H9 (cell line): ENCODE measurements around the gene TMEM185B. TPM values are rescaled to one million over a fixed set of nuclear protein-coding genes. Genes with fewer than 3 reads are reported as not detected.

ENCODE experiments used
- DNase-seq: peaks from one replicate; pipeline ENCODE4 v3.0.0-alpha.2; 2017
- H2AFZ ChIP-seq: one replicate; pipeline ENCODE4 v1.6.1; 2013; ENCODE audit warnings: mild to moderate bottlenecking, low read length, control low read depth, moderate library complexity
- H2AK5ac ChIP-seq: 2 replicates; pipeline ENCODE4 v1.6.1; 2013; ENCODE audit warnings: low read length, control low read depth, mixed read lengths; ENCODE audit not compliant: insufficient read length
- H2BK120ac ChIP-seq: one replicate; pipeline ENCODE4 v1.6.1; 2013; ENCODE audit warnings: low read depth, mild to moderate bottlenecking, low read length, control low read depth, inconsistent platforms; ENCODE audit not compliant: poor library complexity, severe bottlenecking
- H2BK12ac ChIP-seq: 2 replicates; pipeline ENCODE4 v1.6.1; 2013; ENCODE audit warnings: low read length, control low read depth, mixed read lengths, low read depth; ENCODE audit not compliant: insufficient read length
- H2BK15ac ChIP-seq: 2 replicates; pipeline ENCODE4 v1.6.1; 2013; ENCODE audit warnings: low read depth, low read length, control low read depth
- H2BK20ac ChIP-seq: one replicate; pipeline ENCODE4 v1.6.1; 2013; ENCODE audit warnings: low read depth, mild to moderate bottlenecking, low read length, control low read depth, inconsistent platforms; ENCODE audit not compliant: poor library complexity, severe bottlenecking
- H2BK5ac ChIP-seq: 2 replicates; pipeline ENCODE4 v1.6.1; 2013; ENCODE audit warnings: low read length, control low read depth, mixed read lengths; ENCODE audit not compliant: insufficient read length
- H3K14ac ChIP-seq: 2 replicates; pipeline ENCODE4 v1.6.1; 2013; ENCODE audit warnings: low read length, control low read depth; ENCODE audit not compliant: insufficient read depth
- H3K18ac ChIP-seq: 2 replicates; pipeline ENCODE4 v1.6.1; 2013; ENCODE audit warnings: low read depth, mild to moderate bottlenecking, mixed read lengths, low read length, control low read depth; ENCODE audit not compliant: insufficient read length
- H3K23ac ChIP-seq: 2 replicates; pipeline ENCODE4 v1.6.1; 2013; ENCODE audit warnings: low read length, control low read depth, mixed read lengths, low read depth; ENCODE audit not compliant: insufficient read length
- H3K23me2 ChIP-seq: 2 replicates; pipeline ENCODE4 v1.6.1; 2013; ENCODE audit warnings: low read depth, mild to moderate bottlenecking, mixed read lengths, low read length, control low read depth; ENCODE audit not compliant: insufficient read length, poor library complexity, severe bottlenecking
- H3K27ac ChIP-seq: 2 replicates; pipeline ENCODE4 v1.5.1; 2013; ENCODE audit warnings: low read length, control low read depth, mixed read lengths, low read depth; ENCODE audit not compliant: insufficient read length
- H3K27me3 ChIP-seq: 2 replicates; pipeline ENCODE4 v1.6.1; 2013; ENCODE audit warnings: low read length, control low read depth, inconsistent platforms; ENCODE audit not compliant: insufficient read depth
- H3K4ac ChIP-seq: 2 replicates; pipeline ENCODE4 v1.6.1; 2013; ENCODE audit warnings: low read depth, mild to moderate bottlenecking, control low read depth, inconsistent platforms, low read length, moderate library complexity
- H3K4me1 ChIP-seq: 2 replicates; pipeline ENCODE4 v1.6.1; 2013; ENCODE audit warnings: low read length, control low read depth, inconsistent platforms; ENCODE audit not compliant: insufficient read depth
- H3K4me2 ChIP-seq: 2 replicates; pipeline ENCODE4 v1.6.1; 2013; ENCODE audit warnings: low read length, control low read depth, mixed read lengths; ENCODE audit not compliant: insufficient read length, insufficient read depth
- H3K56ac ChIP-seq: 2 replicates; pipeline ENCODE4 v1.6.1; 2013; ENCODE audit warnings: low read depth, mild to moderate bottlenecking, mixed read lengths, low read length, control low read depth; ENCODE audit not compliant: insufficient read length
- H3K79me1 ChIP-seq: 2 replicates; pipeline ENCODE4 v1.6.1; 2013; ENCODE audit warnings: low read depth, mild to moderate bottlenecking, moderate library complexity, low read length, control low read depth, inconsistent platforms; ENCODE audit not compliant: insufficient read depth, poor library complexity, severe bottlenecking
- H3K79me2 ChIP-seq: 2 replicates; pipeline ENCODE4 v1.6.1; 2013; ENCODE audit warnings: low read length, control low read depth, inconsistent platforms; ENCODE audit not compliant: insufficient read depth
- H3K9ac ChIP-seq: 2 replicates; pipeline ENCODE4 v1.6.1; 2013; ENCODE audit warnings: low read length, control low read depth, mixed read lengths; ENCODE audit not compliant: insufficient read length; ENCODE audit errors: extremely low read depth
- H3K9me3 ChIP-seq: one replicate; pipeline ENCODE4 v1.6.1; 2013; ENCODE audit warnings: low read depth, low read length, inconsistent platforms; ENCODE audit not compliant: control insufficient read depth
- H3T11ph ChIP-seq: one replicate; pipeline ENCODE4 v1.6.1; 2013; ENCODE audit warnings: mild to moderate bottlenecking, low read length, control low read depth, inconsistent platforms
- H4K20me1 ChIP-seq: one replicate; pipeline ENCODE4 v1.6.1; 2013; ENCODE audit not compliant: control insufficient read depth, insufficient read length, insufficient read depth
- H4K5ac ChIP-seq: 2 replicates; pipeline ENCODE4 v1.6.1; 2013; ENCODE audit warnings: low read depth, mild to moderate bottlenecking, mixed read lengths, low read length, control low read depth; ENCODE audit not compliant: insufficient read length
- H4K8ac ChIP-seq: replicated peaks from 2 replicates; pipeline ENCODE4 v1.6.1; 2013; ENCODE audit warnings: low read length, control low read depth, mixed read lengths, low read depth; ENCODE audit not compliant: insufficient read length
- H4K91ac ChIP-seq: 2 replicates; pipeline ENCODE4 v1.6.1; 2013; ENCODE audit warnings: low read depth, mild to moderate bottlenecking, moderate library complexity, mixed read lengths, low read length, control low read depth; ENCODE audit not compliant: insufficient read length
- H3K27ac Mint-ChIP-seq, 3 experiments: 2 replicates in 2 of 3; 3 replicates in 1 of 3; pipeline ENCODE4 v1.8.0; 2020 to 2021; ENCODE audit warnings: mixed read lengths in 3 of 3, mild to moderate bottlenecking in 1 of 3, moderate library complexity in 1 of 3
- H3K27me3 Mint-ChIP-seq: 2 replicates; pipeline ENCODE4 v1.8.0; 2021; ENCODE audit warnings: low read depth, mild to moderate bottlenecking, moderate library complexity, mixed read lengths
- H3K36me3 Mint-ChIP-seq, 3 experiments: 2 replicates in 2 of 3; 3 replicates in 1 of 3; pipeline ENCODE4 v1.8.0; 2020 to 2021; ENCODE audit warnings: low read depth in 3 of 3, mixed read lengths in 3 of 3; ENCODE audit not compliant: insufficient read depth in 1 of 3
- H3K4me1 Mint-ChIP-seq, 2 experiments: 2 replicates each; pipeline ENCODE4 v1.8.0; 2020; ENCODE audit warnings: mixed read lengths in 2 of 2
- H3K4me3 Mint-ChIP-seq, 2 experiments: 2 replicates in 1 of 2; 3 replicates in 1 of 2; pipeline ENCODE4 v1.8.0; 2020 to 2021; ENCODE audit warnings: mild to moderate bottlenecking in 2 of 2, mixed read lengths in 2 of 2, moderate library complexity in 1 of 2
- H3K9me3 Mint-ChIP-seq, 2 experiments: 2 replicates in 1 of 2; 3 replicates in 1 of 2; pipeline ENCODE4 v1.8.0; 2020; ENCODE audit warnings: mild to moderate bottlenecking in 2 of 2, mixed read lengths in 2 of 2, moderate library complexity in 1 of 2
- WGBS: extraction: QIAGEN DNeasy Blood & Tissue Kit; methylation state at CpG from one replicate; pipeline ENCODE4 v1.1.7; 2013; ENCODE audit warnings: missing lambda C conversion rate, low lambda C conversion rate, mixed read lengths; ENCODE audit not compliant: insufficient read length; ENCODE audit errors: extremely low coverage; 5-methylcytosine and 5-hydroxymethylcytosine counted together
- total RNA-seq: library from RNA; stranded (reverse); gene quantifications from 2 replicates; pipeline ENCODE4 v1.2.1, GENCODE V29; 2021
- TF ChIP-seq, protein P1 (sequence below): fragments of 200-600 bp; sonication (generic); conservative IDR thresholded peaks from 3 replicates; pipeline ENCODE4 v1.8.0; 2021; ENCODE audit warnings: antibody characterized with exemption, mild to moderate bottlenecking

Gene TMEM185B
- total RNA-seq, 1 experiment from 2014 or later = 29.0 TPM

DNA sequence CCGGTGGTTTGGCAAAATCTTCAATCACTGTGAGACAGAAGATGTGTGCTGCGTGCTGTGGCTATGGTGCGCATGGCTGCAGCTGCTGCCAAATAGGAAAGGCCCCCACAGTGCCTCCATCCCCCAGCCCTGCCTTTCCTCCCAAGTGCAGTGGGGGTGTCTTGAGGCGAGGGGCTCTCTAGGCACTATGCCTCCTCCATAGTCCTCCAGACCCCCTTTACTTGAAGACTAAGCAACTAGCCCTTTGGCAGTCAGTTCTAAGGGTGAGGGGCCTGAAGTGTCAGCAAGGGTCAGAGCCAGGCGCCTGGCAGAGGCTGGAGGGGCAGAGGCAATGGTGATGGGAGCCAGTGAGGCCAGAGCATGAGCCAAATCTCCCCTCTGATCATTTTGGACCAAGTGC, 13.6 kb upstream of the TMEM185B start:
- Mint-ChIP-seq H3K27ac (no peak overlapping the region; a peak in 1 of 7 replicates), H3K9me3 (peaks cover 5 to 7% of the 10 kb centered on the region in 2 experiments; a peak in 2 of 5 replicates), H3K4me3 (no peak overlapping the region), H3K4me1 (peaks cover 33 to 36% of the 10 kb centered on the region in 2 experiments), H3K27me3 (peaks cover 17% of the 10 kb centered on the region), H3K36me3 (no peaks in the 10 kb centered on the region; a peak in 1 of 7 replicates)
- H2AK5ac ChIP-seq = no peak overlapping the region
- H2BK12ac ChIP-seq = no peak overlapping the region
- no peak overlapping the region for H2AFZ ChIP-seq
- no peak overlapping the region for H3K14ac ChIP-seq
- no CpG with 5 or more reads among the region's 5 CpGs for WGBS
- H3K18ac ChIP-seq = no peak overlapping the region
- no peak overlapping the region for H3K9ac ChIP-seq
- H4K91ac ChIP-seq = no peak overlapping the region
- H3K4me1 ChIP-seq = peaks cover 3% of the 10 kb centered on the region
- no peak overlapping the region for H2BK15ac ChIP-seq
- H3K4me2 ChIP-seq = no peak overlapping the region
- H3K79me2 ChIP-seq = no peaks in the 10 kb centered on the region
- no peaks in the 10 kb centered on the region for H3K79me1 ChIP-seq
- no peak overlapping the region for H4K5ac ChIP-seq
- no peak overlapping the region for H3K4ac ChIP-seq
- no peaks in the 10 kb centered on the region for H3K9me3 ChIP-seq
- H2BK120ac ChIP-seq = no peak overlapping the region
- no peak overlapping the region for H3K56ac ChIP-seq
- no peak overlapping the region for H3K27ac ChIP-seq
- no peak overlapping the region for H4K8ac ChIP-seq
- no peak overlapping the region for H3K23ac ChIP-seq
- no peak overlapping the region for H2BK20ac ChIP-seq
- H3K23me2 ChIP-seq = no peaks in the 10 kb centered on the region
- no peaks in the 10 kb centered on the region; the same call in 1 of the 2 replicates for H3K27me3 ChIP-seq
- H3T11ph ChIP-seq = no peak overlapping the region
- TF ChIP-seq, protein P1, sequence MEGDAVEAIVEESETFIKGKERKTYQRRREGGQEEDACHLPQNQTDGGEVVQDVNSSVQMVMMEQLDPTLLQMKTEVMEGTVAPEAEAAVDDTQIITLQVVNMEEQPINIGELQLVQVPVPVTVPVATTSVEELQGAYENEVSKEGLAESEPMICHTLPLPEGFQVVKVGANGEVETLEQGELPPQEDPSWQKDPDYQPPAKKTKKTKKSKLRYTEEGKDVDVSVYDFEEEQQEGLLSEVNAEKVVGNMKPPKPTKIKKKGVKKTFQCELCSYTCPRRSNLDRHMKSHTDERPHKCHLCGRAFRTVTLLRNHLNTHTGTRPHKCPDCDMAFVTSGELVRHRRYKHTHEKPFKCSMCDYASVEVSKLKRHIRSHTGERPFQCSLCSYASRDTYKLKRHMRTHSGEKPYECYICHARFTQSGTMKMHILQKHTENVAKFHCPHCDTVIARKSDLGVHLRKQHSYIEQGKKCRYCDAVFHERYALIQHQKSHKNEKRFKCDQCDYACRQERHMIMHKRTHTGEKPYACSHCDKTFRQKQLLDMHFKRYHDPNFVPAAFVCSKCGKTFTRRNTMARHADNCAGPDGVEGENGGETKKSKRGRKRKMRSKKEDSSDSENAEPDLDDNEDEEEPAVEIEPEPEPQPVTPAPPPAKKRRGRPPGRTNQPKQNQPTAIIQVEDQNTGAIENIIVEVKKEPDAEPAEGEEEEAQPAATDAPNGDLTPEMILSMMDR = no peak
- no peaks in the 10 kb centered on the region for H4K20me1 ChIP-seq
- H2BK5ac ChIP-seq = no peak overlapping the region
- DNase-seq = no peak
